K562 (cell line): Measurements from ENCODE around the gene CREB3L1. TPM values are rescaled to one million over a fixed set of nuclear protein-coding genes. Genes with fewer than 3 reads are reported as not detected.

Experiments
- CBX8 ChIP-seq: fragments of 200-600 bp; sonication (generic); IDR thresholded peaks from 2 replicates; pipeline ENCODE4 v1.6.1; 2012; ENCODE audit warnings: borderline replicate concordance, mixed run types, low read depth, mild to moderate bottlenecking, moderate library complexity, mixed read lengths, low read length, control low read depth, inconsistent platforms; ENCODE audit not compliant: poor library complexity, severe bottlenecking; ENCODE audit errors: extremely low read depth
- DLX4 ChIP-seq: fragments of 250-450 bp; sonication (Bioruptor Pico); IDR thresholded peaks from 2 replicates; pipeline ENCODE4 v1.6.1; 2021; ENCODE audit warnings: mild to moderate bottlenecking
- HCFC1 ChIP-seq: IDR thresholded peaks from 2 replicates; pipeline ENCODE4 v1.6.1; 2012; ENCODE audit warnings: low read depth, low read length, improper control_type of control experiment
- PBX2 ChIP-seq, 2 experiments: IDR thresholded peaks in 1 of 2; conservative IDR thresholded peaks in 1 of 2; 2 replicates each; pipeline ENCODE4 v1.6.1; 2016; ENCODE audit warnings: low read depth in 2 of 2, mild to moderate bottlenecking in 1 of 2, missing compliant biosample characterization in 1 of 2, missing genetic modification characterization in 1 of 2, moderate library complexity in 1 of 2
- PREB ChIP-seq: sonication (generic); formaldehyde crosslinking; IDR thresholded peaks from 2 replicates; pipeline ENCODE4 v1.8.1; 2023; ENCODE audit warnings: mild to moderate bottlenecking, missing genetic modification reagents
- RNF2 ChIP-seq: sonication (generic); IDR thresholded peaks from 2 replicates; pipeline ENCODE4 v1.6.1; 2016
- SIN3A ChIP-seq, 2 experiments: fragments of 150-350 bp in 1 of 2; IDR thresholded peaks; 2 replicates each; pipeline ENCODE4 v1.6.1; 2011 to 2016; ENCODE audit warnings: borderline replicate concordance in 2 of 2, low read depth in 2 of 2, low read length in 2 of 2, mild to moderate bottlenecking in 2 of 2, moderate library complexity in 2 of 2; ENCODE audit not compliant: control insufficient read depth in 1 of 2
- SMARCA4 ChIP-seq: fragments of 450-650 bp; IDR thresholded peaks from 2 replicates; pipeline ENCODE4 v1.6.1; 2016
- THRB ChIP-seq: fragments of 450-650 bp; formaldehyde crosslinking; conservative IDR thresholded peaks from 2 replicates; pipeline ENCODE4 v1.4.0; 2022; ENCODE audit warnings: mild to moderate bottlenecking, missing genetic modification characterization
- TOE1 ChIP-seq, 2 experiments: fragments of 450-650 bp in 1 of 2; sonication (generic) in 1 of 2; formaldehyde crosslinking in 1 of 2; IDR thresholded peaks; 2 replicates each; pipeline versions ENCODE4 v1.7.1 to v1.8.0; 2016 to 2022; ENCODE audit warnings: borderline replicate concordance in 2 of 2, mild to moderate bottlenecking in 2 of 2, antibody characterized with exemption in 1 of 2, inconsistent platforms in 1 of 2, low read depth in 1 of 2, missing genetic modification reagents in 1 of 2, moderate library complexity in 1 of 2
- U2AF2 ChIP-seq: fragments of 200-400 bp; formaldehyde crosslinking; optimal IDR thresholded peaks from 2 replicates; pipeline ENCODE3; 2017; ENCODE audit warnings: low read depth, mild to moderate bottlenecking, low read length
- YY1 ChIP-seq, 3 experiments: IDR thresholded peaks; 2 replicates each; pipeline ENCODE4 v1.6.1; 2011; ENCODE audit warnings: low read length in 2 of 3, mild to moderate bottlenecking in 2 of 3, moderate library complexity in 2 of 3, borderline replicate concordance in 1 of 3, control low read depth in 1 of 3, low read depth in 1 of 3; ENCODE audit not compliant: insufficient read depth in 3 of 3, insufficient replicate concordance in 2 of 3, control insufficient read depth in 1 of 3, insufficient read length in 1 of 3; ENCODE audit errors: extremely low read depth in 1 of 3
- ZNF239 ChIP-seq: fragments of 250-450 bp; sonication (Bioruptor Pico); IDR thresholded peaks from 2 replicates; pipeline ENCODE4 v1.4.0; 2020; ENCODE audit warnings: mild to moderate bottlenecking
- polyA plus RNA-seq, 8 experiments: library from polyadenylated mRNA; depleted of rRNA in 4 of 8; stranded (reverse) in 5 of 8; unstranded in 3 of 8; fragments of >200 nt; fragmentation: Nextera tagmentation in 2 of 8; fragmentation: Illumina TruSeq in 1 of 8; extraction: Ambion mirVana in 2 of 8; extraction: Trizol in 1 of 8; gene quantifications; 2 replicates each; pipeline versions ENCODE4 v1.2.1 to v1.2.3, GENCODE V29; 2011 to 2014; ENCODE audit warnings: inconsistent platforms in 1 of 8, missing spikeins in 1 of 8
- total RNA-seq, 7 experiments: library from RNA; depleted of rRNA in 6 of 7; stranded (reverse); fragments of >200 nt in 6 of 7; fragmentation: Illumina TruSeq in 2 of 7; extraction: Trizol in 2 of 7; gene quantifications; 2 replicates each; pipeline versions ENCODE4 v1.2.1 to v1.2.3, GENCODE V29; 2011 to 2021; ENCODE audit warnings: low replicate concordance in 1 of 7
- TF ChIP-seq, protein P1 (sequence below), 2 experiments: fragments of 150-350 bp in 1 of 2; IDR thresholded peaks; 2 replicates each; pipeline ENCODE4 v1.6.1; 2012 to 2016; ENCODE audit warnings: low read depth in 2 of 2, low read length in 2 of 2, mild to moderate bottlenecking in 1 of 2, moderate library complexity in 1 of 2

Gene CREB3L1
- total and polyA plus RNA-seq, 9 of the 15 experiments (the other 6 are each of a cell fraction or from before 2014, with no cell fraction given) = 1.2 to 27.6 (median 3.7) TPM

DNA sequence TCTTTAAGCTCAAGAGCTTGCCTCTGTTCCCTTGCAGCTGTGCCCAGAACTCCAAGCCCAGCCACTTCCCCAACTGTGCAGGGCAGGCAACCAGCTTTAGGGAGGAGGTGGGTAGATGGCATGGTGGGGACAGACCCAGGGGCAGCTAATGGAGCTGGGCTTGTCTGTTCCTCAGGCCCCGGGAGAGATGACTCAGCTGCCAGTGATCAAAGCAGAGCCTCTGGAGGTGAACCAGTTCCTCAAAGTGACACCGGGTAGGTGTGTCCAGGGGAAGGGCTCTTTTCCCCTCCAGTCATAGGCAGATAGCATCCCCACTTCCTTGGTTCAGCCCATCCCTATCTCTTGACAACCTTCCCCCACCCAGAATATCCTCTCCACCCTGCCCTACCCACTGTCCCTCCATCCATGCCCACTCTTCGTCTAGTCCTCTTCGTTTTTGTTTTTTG, 32.4 kb downstream of the CREB3L1 start (continued):
- TF ChIP-seq TOE1 (IDR thresholded peaks at IDR 0.05; ENCODE audit: borderline replicate concordance) (no peak), TOE1 (CRISPR knock-in tag; IDR thresholded peaks at IDR 0.05; ENCODE audit: borderline replicate concordance, low read depth) (no peak), SIN3A (IDR thresholded peaks at IDR 0.05; ENCODE audit: borderline replicate concordance in 2 of 2, control insufficient read depth in 1 of 2, low read depth in 2 of 2, low read length in 2 of 2) (no peak), SMARCA4 (no peak; the same call in none of the 2 replicates), THRB (CRISPR knock-in tag) (no peak), HCFC1 (no peak), YY1 (IDR thresholded peaks at IDR 0.05; ENCODE audit: borderline replicate concordance in 1 of 3, control insufficient read depth in 1 of 3, extremely low read depth in 1 of 3, insufficient read depth in 3 of 3, insufficient read length in 1 of 3, insufficient replicate concordance in 2 of 3, low read depth in 1 of 3, low read length in 2 of 3) (no peak), DLX4 (CRISPR knock-in tag) (no peak), PREB (CRISPR knock-in tag) (no peak), CBX8 (no peak), U2AF2 (no peak), ZNF239 (CRISPR knock-in tag) (no peak), PBX2 (CRISPR knock-in tag; IDR thresholded peaks at IDR 0.05; ENCODE audit: low read depth) (no peak), PBX2 (tag; conservative IDR thresholded peaks at IDR 0.05; ENCODE audit: low read depth) (no peak), RNF2 (no peak)
- TF ChIP-seq, protein P1, sequence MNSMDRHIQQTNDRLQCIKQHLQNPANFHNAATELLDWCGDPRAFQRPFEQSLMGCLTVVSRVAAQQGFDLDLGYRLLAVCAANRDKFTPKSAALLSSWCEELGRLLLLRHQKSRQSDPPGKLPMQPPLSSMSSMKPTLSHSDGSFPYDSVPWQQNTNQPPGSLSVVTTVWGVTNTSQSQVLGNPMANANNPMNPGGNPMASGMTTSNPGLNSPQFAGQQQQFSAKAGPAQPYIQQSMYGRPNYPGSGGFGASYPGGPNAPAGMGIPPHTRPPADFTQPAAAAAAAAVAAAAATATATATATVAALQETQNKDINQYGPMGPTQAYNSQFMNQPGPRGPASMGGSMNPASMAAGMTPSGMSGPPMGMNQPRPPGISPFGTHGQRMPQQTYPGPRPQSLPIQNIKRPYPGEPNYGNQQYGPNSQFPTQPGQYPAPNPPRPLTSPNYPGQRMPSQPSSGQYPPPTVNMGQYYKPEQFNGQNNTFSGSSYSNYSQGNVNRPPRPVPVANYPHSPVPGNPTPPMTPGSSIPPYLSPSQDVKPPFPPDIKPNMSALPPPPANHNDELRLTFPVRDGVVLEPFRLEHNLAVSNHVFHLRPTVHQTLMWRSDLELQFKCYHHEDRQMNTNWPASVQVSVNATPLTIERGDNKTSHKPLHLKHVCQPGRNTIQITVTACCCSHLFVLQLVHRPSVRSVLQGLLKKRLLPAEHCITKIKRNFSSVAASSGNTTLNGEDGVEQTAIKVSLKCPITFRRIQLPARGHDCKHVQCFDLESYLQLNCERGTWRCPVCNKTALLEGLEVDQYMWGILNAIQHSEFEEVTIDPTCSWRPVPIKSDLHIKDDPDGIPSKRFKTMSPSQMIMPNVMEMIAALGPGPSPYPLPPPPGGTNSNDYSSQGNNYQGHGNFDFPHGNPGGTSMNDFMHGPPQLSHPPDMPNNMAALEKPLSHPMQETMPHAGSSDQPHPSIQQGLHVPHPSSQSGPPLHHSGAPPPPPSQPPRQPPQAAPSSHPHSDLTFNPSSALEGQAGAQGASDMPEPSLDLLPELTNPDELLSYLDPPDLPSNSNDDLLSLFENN (IDR thresholded peaks at IDR 0.05; ENCODE audit: low read depth in 2 of 2, low read length in 2 of 2) = no peak
